NCI-H2081 (cell line): ENCODE data around the gene GRAMD4.

Experiments used
- DNase-seq, 2 experiments: peaks; one replicate each; lab custom pipeline; 2025; lab: John Stamatoyannopoulos, UW

The GRAMD4 gene

DNA sequence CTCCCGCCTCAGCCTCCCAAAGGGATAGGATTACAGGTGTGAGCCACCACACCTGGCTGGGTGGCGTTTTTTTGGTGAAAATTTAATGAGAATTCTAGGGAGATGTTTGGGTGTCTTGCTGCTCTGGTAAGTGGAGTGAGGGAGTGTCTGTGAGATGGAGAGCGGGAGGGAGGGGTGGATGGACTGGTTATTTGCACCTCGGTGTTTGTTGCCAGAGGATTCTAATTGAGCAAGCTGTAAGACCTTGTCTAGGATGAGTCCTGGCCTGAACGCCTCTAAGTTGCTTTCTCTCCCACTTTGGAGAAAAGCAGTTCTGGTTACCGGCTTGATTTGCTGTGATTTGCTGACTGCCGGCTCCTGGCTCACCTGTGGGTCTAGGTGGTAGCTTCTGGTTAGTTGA, 22.0 kb upstream of the GRAMD4 start:
- no peak for DNase-seq

GRCh38 chr22:46598737-46599424, 21.3 kb upstream of the GRAMD4 start:
- DNase-seq, result no peak

GRCh38 chr22:46600273-46600796, 19.9 kb upstream of the GRAMD4 start:
- DNase-seq, result no peak

- no peak for DNase-seq
Observed at GRCh38 chr22:46602025-46602424, 18.2 kb upstream of the GRAMD4 start.

DNA sequence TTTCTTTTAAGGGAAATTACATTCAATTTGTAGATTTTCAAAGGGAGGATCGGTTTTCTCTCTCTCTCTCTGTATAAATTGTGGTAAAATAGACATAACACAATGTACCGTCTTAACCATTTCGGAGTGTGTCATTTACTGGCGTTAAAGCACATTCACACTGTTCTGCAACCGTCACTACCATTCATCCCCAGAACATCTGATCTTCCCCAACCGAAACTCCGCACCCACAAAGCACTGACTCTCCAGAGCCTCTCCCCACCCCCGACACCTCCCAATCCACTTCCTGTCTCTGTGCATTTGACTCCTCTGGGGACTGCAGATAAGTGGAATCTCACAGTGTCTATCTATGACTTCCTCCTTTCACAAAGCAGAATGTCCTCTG, 15.9 kb upstream of the GRAMD4 start:
- no peak for DNase-seq

DNA sequence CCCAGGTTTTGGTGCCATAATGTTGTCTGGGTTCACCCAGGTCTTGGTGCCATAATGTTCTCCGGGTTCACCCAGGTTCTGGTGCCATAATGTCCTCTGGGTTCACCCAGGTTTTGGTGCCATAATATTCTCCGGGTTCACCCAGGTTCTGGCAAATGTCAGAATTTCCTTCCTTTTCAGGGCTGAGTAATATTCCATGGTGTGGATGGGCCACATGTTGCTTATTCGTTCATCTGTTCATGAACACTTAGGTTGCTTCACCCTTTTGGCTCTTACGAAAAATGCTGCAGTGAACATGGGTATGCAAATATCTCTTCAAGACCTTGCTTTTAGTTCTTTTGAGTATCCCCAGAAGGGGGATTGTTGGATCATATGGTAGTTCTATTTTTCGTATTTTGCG, 15.1 kb upstream of the GRAMD4 start:
- no peak for DNase-seq

DNA sequence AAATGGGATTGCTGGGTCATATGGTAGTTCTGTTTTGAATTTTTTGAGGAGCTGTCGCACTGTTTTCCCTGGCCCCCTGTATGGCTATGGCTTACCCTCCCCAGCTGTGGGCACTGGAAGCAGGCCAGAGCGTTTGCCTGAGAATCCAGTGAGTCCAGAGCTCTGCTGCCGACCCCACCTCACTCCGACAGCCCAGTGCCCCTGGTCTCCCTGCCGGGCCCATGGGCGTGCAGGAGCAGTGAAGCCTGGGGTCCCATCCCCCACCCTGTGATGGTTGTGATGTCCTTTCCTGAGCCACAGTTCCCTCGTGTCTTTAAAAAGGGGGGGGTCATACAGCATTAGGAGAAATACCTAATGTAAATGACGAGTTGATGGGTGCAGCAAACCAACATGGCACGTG, 13.3 kb upstream of the GRAMD4 start:
- DNase-seq, result no peak

GRCh38 chr22:46607483-46608114, 12.6 kb upstream of the GRAMD4 start:
- no peak for DNase-seq

- no peak for DNase-seq
Observed at GRCh38 chr22:46609175-46609690, 11.0 kb upstream of the GRAMD4 start.

GRCh38 chr22:46609724-46610201, 10.4 kb upstream of the GRAMD4 start:
- no peak for DNase-seq

GRCh38 chr22:46610356-46610755, 9.8 kb upstream of the GRAMD4 start:
- DNase-seq, result no peak

- no peak for DNase-seq
Observed at GRCh38 chr22:46611189-46611588, 9.0 kb upstream of the GRAMD4 start.

- no peak for DNase-seq
Observed at GRCh38 chr22:46612341-46612903, 7.8 kb upstream of the GRAMD4 start.

DNA sequence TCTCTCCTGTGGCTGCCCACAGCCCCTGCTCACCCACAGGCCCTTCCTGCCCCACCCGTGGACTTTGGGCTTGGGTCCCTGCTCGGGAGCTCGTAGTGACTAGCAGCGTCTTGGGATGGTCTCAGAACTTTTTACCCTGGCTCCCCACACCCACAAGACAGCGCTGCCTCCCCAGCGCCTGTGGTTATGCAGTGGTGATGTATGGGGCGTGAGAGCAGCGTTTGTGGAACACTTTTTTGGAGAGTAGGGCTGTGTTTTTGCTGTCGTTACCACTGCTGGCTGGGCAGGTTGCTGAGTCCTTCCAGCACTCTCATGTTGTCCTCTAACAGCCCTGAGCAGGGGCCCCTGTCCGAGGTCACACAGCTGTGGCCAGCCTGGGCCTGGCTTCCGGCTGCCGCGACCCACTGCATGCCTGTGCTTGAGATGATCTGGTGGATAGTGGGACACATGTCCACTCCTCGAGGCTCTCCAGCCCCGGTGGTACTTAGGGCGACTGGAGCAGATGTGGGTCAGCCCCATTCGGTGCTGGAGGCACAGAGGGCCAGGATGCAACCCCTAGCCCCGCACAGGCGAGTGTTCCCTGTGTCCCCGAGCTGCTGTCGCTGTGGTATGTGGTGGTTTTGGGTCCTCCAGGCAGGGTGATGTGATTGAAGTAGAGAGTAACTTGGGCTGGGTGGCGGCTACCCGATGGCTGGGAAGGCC, 7.1 kb upstream of the GRAMD4 start:
- no peak for DNase-seq

DNA sequence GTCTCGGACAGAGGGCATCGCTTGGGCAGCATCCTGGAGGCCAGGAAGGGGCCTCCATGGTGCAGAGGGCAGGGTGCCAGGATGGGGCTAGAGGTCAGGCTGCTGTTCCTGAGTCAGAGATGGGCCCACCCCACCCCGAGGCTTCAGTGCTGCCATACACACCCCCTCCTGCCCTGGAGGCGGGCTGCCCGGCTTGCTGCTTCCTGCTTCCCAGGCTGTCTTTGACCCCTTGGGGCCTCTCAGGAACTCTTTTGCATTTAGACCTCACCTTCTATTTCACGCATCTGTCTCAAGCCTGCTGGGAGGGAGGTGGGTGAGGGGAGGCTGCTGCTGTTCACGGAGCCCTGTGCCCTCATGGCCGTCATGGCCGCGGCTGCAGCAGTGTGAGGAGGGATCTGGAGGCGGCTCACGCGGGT, 6.6 kb upstream of the GRAMD4 start:
- DNase-seq, result no peak

DNA sequence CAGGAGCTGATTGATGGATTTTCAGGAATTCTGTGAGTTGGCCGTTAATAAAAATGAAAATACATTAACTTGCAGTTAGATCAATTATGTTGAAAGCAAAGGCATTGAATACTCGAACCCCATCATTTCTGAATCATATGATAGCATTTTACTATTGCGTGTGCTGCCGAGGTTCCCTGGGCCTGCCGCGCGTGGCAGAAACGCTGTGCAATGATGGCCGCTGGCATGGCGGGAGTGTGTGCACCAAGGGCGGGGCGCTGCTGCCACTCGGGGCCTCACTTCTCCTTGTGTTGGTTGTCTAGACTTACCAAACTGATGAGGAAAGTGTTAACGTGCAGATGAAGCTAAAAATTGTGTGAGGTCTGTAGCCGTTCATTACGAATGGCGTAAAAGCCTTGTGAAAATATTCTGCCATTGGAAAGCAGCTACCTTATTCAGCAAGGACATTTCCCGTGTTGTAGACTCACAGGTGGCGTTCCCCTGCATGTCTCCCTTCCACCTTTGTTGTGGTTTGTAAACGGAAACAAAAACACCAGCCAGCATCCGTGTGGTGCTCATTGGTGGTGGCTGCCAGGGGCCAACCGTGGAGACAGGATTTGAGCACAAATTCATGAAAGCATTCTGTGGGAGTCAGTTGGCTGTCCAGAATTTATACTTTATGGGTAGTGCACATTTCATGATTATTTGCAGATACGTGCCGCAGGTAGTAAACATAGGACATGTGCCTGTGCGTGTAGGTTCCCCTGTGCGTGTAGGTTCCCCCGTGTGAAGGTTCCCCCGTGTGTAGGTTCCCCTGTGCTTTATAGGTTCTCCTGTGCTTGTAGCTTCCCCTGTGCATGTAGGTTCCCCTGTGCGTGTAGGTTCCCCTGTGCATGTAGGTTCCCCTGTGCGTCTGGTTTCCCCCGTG, 5.9 kb upstream of the GRAMD4 start:
- DNase-seq, result no peak

GRCh38 chr22:46617207-46617985, 2.8 kb upstream of the GRAMD4 start:
- DNase-seq, result no peak

- no peak for DNase-seq
Observed at GRCh38 chr22:46617986-46618647, 2.1 kb upstream of the GRAMD4 start.

GRCh38 chr22:46618667-46619066, 1.5 kb upstream of the GRAMD4 start:
- no peak for DNase-seq

DNA sequence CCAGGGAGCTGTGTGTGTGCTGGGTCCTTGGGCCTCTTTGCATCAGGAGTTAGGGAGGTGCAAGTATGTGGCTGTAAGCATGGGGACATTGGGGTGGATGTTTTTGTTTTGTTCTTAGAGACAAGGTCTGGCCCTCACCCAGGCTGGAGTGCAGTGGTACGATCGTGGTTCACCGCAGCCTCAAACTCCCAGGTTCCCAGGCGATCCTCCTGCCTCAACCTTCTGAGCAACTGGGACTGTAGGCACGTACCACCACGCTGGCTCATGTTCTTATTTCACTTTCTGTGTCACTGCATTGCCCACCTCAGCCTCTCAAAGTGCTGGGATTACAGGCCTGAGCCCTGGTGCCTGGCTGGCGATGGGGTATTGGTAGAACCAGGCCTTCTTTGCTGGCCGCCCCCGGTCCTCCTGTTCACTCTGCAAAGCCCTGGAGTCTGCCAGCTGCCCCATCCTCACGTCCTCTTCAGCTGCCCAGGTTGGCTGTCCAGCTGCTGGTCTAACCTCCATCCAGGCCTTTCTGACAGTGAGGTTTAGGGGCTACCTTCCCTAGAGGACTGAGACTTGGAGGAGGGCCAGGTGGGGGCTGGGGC, 851 bp upstream of the GRAMD4 start:
- no peak for DNase-seq
